Measurements from ENCODE around the gene F7.
"Not testable (repeated sequence)": the region's sequence is repeated elsewhere in the genome, so short reads cannot be mapped to it uniquely, and the experiment has no call there.

DNA sequence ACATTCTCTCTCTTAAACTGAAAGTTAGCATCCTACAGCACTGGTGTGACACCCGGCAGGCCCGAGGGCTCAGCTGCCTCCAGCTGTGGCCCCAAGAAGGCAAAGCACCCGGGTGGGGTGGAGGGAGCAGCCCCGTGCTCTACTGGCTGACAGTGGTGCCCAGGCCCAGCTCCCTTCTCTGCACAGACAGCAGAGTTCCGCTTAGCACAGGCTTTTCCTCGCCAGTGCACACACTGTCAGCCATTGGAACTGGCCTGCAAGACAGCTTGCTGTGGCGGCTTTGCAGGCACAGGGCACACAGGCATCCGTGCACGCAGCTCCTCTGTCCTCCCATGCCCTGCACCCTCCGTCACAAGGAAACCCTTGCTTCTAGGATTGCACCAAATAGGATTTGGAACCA, 3.3 kb upstream of the F7 start:
- not testable (repeated sequence) for TF ChIP-seq POLR2A (IDR thresholded peaks at IDR 0.05; ENCODE audit: low read length); GATA1 (IDR thresholded peaks at IDR 0.05; ENCODE audit: low read depth, low read length)
